ENCODE measurements around the gene MSRB3.
"Not testable (repeated sequence)": the region's sequence is repeated elsewhere in the genome, so short reads cannot be mapped to it uniquely, and the experiment has no call there.

MSRB3 gene

GRCh38 chr12:65278576-65279368 lies at the start of gene MSRB3:
TSS of gene MSRB3 (plus strand) at chr12:65278683. CDS start at chr12:65308580, 29,897 bp downstream.
- DNase-seq = no peak

- no peak for DNase-seq
Observed at GRCh38 chr12:65229441-65229840, 49.0 kb upstream of the MSRB3 start.

DNA sequence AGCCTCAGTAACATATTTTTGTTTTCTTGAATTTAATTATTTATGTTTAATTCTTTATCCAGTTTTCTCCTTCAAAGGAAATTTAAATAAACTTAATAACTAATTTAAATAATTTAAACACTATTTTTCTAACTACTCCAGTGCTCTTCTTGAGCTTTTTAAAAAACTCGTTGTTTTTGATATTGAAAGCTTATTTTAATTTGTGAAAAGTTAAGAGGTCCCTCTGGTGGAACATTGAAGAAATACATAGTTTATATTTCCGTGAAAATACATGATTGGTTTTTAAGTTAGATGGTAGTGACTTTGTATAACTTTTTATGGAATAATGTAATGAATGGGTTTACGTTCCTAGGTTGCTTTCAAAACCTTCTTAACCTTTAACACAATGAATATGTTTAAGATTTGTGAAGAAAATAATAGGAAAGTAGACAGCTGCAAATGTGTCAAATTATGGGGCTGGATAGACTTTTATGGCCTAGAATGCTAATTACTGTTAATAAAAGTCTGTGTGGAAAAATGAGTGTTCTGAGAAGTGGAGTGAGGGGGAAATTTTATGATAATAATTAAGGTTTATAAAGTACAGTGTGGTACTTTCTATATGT lies 45.9 kb upstream of the MSRB3 start:
- no peak for DNase-seq

- no peak for DNase-seq
Observed at GRCh38 chr12:65237153-65237552, 41.3 kb upstream of the MSRB3 start.

DNA sequence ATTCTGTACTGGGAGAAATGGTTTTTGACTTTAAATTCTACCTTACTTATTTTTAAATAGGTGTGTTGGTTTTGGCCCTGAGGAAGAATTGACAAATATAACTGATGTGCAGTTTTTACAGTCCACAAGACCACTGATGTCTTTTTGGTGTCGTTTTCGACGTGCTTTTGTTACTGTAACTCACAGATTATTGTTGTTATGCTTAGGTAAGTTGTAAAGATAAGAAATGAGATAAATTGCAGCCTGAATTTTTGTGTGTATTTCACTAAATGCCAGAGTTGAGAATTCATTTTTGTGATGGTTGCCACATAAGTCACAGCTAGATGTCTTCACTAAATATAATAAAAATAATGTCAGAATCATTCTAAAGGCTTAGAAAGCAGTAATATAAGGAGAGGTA lies 39.9 kb upstream of the MSRB3 start:
- no peak for DNase-seq

DNA sequence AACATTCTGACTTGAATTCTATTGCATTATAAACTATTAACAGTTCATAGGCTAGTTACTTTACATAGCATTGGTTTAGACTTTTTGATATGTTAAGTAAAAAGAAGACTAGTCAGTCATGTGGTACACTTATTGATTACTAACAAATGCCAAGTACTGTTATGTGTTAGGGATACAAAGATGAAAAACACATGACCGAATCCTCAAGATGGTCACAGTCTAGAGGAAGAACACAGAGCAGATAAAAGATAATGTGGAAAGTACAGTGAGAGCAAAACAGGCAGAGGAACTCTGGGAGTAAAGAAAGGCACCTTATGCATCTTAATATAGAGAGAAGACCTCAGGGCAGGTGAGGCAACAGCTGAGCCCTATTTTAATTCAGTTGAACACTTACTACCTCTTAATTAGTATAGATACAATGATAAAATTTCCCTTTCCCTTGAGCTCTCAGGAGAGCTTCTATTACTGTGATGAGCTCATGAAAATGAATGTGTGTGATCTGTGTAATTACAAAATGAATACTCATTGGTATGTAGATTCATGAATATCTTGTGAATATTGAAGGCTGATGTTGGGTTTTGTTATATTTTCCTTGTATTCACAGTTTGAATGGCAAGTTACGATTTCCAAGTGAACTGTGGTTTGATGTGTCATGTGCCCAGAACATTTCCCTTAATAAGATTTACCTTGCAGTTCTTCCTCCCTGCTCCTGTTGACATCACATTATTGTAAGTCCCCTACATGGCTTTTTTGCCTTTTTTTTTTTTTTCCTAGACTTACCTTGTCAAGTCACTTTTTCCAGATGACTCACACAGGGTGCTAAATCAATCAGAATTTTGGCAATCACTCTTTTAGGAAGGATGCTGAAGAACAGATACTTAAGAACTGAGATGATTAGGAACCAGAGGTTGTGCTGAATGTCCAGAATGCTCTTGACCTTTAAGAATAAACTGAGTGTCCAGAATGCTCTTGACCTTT lies 29.5 kb upstream of the MSRB3 start:
- no peak for DNase-seq

GRCh38 chr12:65252515-65252914 lies 26.0 kb upstream of the MSRB3 start:
- no peak for DNase-seq

DNA sequence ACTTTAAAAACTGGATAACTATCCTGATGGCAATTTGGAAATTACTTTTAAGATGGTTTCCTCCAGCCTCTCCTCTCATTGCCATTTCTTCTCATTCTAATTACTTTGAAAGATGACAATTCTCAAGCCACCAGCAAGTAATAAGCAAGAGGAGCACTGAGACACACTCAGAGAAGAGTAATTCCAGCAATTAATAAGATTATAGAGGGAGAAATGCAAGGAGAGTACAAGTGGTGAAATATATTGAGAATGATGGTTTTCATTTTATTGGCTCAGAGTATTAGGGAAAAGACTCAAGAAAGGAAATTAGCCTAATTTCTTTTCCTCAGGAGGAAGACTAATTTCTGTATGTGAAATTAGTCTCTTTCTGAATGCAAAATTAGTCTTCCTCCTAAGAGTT lies 20.5 kb upstream of the MSRB3 start:
- DNase-seq = no peak

- no peak for DNase-seq
Observed at GRCh38 chr12:65259501-65259900, 19.0 kb upstream of the MSRB3 start.

DNA sequence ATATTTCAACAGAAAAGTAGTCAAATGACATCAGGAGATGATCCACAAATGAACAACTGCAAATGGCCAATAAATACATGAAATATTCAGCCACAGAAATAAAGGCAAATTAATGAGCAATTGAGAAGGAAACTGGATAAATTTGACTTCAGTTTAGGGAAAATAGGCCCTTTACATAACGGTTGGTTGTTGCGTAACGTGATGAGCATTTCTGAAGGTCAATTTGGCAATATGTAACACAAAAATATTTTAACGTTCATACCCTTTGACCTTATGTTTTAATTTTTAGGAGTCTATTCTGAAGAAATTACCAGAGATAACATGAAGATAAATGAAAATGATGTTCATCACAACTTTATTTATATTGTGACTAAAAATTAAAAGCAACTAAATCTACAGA lies 14.7 kb upstream of the MSRB3 start:
- DNase-seq = no peak

- no peak for DNase-seq
Observed at GRCh38 chr12:65266408-65266807, 12.1 kb upstream of the MSRB3 start.

DNA sequence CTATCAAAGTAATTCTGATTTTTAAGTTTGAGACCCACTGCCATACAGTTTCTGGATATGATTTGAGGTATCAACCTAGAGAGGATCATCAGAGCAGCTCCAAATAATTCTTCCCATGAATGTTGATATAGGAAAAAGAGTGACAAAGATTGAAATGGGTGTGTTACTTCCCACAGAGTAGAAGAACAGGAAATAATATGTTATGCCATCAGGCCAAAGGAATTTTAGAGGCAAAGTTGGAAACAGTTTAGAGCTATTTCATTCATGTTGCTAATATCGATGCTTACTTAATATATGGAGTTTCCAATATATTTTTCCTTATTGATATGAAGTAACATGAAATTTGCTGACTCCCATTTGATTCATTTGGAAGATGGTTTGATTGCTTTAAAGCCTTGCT lies 8.9 kb upstream of the MSRB3 start:
- no peak for DNase-seq

DNA sequence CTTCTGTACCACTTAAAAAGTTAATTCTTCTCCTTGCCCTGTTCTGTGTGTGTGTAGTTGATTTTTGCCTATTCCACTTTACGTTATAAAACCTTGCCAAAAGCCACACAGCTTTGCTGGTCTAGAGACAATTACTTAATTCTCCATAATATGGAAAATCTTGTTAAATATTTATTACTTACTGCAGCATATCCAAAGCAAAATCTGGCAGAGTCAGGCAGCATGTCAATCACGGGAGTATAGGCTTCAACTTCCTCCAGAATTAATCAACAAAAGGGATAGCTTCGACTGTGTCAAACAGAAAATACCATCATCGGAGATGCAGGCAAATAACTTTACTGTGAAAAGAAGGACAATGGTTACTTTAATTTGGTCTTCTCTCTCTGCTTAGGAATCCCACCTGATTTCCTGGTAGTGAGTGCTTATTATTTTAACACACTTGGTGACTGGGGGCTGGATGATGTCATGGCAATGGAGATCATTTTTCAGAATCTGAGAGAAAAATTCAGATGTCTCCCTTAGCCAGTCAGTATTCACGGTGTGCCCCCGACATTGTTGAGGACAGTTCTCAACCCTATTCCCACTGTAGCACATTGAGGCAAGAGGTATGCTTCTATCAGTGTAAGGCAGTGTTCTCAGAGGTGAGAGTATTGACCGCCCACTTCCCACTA lies 3.7 kb upstream of the MSRB3 start:
- no peak for DNase-seq

- no peak for DNase-seq
Observed at GRCh38 chr12:65275627-65276026, 2.9 kb upstream of the MSRB3 start.

DNA sequence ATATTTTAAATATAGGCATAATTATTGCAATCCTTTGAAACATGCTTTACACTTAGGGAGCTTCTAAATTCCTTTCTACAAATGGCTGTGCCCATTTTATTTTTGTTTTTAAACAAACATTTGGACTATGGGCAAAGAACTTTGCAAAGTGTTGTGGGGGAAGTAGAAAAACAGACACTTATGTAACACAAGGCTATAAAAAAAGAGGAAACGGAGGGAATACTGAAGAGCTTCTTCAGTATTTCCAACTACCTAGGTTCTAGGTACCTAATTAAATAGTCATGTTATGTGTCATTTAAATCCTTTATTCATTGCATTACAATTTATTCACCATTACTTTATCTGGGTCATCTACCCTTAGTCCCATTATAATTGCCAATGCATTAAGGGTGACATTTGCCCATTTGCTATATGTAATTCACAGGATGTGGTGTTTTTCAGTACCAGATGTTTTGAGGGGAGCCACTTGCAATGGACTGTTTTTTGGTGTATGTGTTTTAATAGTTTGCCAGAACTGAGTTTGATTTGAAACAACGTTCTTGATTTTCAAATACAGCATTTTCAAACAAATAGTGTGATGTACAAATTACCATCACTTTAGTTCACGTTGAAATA lies 1.5 kb upstream of the MSRB3 start:
- DNase-seq = no peak

DNA sequence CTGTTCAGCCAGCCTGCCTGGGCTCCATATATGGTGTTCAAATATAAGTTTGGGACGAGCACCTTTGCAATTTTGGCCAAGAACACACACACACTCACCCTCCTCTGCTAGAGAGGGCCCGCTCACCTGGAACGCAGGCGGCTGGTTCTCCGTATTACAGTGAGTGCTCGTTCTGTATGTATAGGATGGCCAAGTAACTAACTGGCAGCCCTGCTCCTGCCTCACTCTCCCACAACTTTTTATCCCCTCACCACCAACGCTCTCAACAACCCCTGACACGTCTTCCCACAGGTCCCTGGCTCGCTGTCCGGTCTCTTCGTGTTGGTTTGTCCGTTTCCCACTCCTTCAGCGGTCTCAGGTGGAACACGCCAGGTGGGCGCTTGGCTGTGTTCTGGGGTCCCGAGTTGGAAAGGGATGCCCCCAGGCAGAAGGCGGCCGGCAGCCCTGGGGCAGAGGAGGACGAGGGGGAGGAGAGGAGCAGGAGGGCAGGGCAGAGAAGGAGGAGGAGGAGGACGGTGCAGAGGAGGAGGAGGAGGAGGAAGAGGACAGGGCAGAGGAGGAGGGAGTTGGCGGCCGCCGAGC lies 398 bp upstream of the MSRB3 start:
- no peak for DNase-seq

DNA sequence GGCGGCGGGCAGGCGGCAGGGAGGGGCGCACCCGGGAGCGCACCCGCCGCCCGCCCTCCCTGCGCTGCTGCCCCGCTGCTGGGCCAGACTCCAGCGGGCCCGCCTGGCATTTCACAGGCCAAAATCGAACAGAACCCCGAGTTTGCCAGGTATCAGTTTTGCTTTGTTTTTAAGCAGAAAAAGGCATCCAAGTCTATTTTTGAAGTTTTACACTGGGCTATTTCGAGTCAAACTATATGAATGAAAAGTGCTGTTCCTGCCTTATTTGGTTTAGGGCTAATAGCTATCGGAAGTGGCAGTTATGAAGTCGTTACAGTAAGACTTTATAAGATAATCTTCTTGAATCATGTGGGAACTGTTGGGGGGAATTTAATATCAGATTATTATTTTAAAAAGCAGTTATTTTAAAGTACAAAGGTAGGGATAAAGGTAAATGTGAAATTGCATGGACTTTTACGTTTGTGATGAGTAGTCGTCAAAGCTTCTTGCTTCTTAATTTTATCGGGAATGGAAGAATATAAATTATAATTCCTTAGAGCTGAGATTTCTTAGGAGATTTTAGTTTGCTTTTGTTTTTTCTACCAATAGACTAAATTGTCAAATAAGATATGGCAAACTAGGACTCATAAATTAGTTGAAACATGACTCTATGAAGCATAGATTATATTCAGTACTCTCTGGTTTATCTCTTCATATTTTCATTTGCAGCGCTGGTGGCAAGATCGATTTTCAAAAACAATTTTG lies 1.1 kb downstream of the MSRB3 start:
- no peak for DNase-seq

DNA sequence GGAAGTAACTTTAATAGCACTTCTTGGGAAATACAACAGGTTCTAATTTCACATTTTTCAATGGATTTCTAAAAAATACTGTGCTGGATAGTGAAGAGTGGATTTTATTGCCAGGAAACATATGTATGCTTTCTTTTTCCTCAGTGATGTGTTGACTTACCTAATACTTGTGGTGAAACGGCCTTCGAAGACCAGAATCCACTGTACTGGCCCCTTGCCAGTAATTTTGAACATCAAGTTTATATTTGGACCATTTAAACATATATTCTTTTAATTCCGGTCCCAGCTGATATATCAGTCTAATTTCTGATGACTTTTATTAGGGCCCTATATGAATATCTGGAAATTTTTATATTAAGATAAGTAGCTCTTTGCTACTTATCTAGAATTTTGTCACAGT lies 1.8 kb downstream of the MSRB3 start:
- DNase-seq = no peak

DNA sequence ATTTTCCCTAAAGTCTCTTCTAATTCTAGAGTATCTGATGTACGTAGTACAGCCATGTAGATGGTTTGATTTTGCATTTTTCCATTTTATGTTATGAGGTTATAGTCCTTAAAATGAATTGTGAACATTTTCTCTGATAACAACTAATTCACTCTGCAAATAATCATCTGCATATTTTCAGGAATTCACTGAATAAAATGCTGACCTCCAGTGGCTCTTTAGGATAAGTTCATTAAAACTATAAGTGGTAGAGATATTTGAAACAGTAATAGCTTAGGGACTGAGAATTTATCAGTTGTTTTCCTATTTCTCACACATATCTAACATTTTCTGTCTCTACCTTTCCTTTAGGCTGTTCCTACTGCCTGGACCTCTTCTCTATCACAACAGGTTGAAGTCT lies 4.4 kb downstream of the MSRB3 start:
- no peak for DNase-seq

GRCh38 chr12:65285532-65285931 lies 7.0 kb downstream of the MSRB3 start:
- not testable (repeated sequence) for DNase-seq

GRCh38 chr12:65287426-65287825 lies 8.9 kb downstream of the MSRB3 start:
- no peak for DNase-seq

Data from NCI-H2029 (cell line).